HG02981 (cell line): ENCODE data around the gene TSPOAP1.
A peak's percentile ranks its signal among the peaks of the same experiment; 100 is the strongest.

Experiments
- ATAC-seq: cut with Tn5 transposase; IDR thresholded peaks from one replicate; pipeline ENCODE4 v1.9.1; 2021; ENCODE audit warnings: mild to moderate bottlenecking, moderate library complexity; ENCODE audit not compliant: unreplicated experiment

The TSPOAP1 gene

DNA sequence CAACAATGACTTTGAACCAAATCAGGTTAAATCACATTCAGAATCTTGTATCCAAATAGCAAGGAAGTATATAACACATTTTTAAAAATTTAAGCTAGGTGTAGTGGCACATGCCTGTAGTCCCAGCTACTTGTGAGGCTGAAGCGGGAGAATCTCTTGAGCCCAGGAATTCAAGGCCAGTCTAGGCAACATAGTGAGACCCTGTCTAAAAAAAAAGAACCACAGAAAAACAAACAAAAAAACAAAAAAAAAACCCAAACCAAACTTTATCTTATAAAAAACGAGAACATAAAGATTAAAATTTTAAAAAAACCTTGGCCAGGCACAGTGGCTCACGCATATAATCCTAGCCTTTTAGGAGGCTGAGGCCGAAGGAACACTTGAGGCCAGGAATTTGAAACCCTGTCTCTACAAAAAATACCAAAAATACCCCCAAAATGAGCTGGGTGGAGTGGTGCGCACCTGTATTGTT lies 11.8 kb upstream of the TSPOAP1 start:
- no peak for ATAC-seq

DNA sequence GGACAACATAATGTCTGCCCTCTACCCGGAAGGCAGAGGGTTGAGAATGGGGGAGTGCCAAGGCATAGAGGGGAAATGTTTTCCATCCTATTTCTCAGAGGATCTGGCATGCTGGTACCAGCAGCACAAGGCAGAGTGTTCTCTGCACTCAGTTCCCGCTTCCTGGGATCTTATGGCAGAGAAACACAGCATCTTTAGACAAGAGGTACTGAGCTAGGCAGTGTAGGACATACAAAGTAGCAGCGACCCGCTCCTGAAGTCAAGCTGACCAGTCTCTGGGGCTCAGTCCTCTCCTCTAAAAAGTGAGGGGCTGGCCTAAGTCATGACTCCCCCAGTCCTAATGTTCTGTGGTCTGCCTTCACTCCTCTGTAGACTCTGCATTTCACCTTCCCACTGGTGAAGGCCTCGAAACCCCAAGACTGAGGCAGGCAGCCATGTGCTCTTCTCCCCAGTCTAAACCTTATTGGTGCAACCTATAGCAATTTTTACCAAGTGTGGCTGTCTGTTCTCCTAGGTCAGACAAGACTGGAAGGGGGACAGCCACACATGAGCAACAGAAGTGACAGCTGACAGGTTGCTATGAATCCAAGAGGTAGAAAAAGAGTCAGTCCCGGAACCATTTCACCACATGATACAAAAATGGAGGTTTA lies 11.3 kb upstream of the TSPOAP1 start:
- no peak for ATAC-seq

DNA sequence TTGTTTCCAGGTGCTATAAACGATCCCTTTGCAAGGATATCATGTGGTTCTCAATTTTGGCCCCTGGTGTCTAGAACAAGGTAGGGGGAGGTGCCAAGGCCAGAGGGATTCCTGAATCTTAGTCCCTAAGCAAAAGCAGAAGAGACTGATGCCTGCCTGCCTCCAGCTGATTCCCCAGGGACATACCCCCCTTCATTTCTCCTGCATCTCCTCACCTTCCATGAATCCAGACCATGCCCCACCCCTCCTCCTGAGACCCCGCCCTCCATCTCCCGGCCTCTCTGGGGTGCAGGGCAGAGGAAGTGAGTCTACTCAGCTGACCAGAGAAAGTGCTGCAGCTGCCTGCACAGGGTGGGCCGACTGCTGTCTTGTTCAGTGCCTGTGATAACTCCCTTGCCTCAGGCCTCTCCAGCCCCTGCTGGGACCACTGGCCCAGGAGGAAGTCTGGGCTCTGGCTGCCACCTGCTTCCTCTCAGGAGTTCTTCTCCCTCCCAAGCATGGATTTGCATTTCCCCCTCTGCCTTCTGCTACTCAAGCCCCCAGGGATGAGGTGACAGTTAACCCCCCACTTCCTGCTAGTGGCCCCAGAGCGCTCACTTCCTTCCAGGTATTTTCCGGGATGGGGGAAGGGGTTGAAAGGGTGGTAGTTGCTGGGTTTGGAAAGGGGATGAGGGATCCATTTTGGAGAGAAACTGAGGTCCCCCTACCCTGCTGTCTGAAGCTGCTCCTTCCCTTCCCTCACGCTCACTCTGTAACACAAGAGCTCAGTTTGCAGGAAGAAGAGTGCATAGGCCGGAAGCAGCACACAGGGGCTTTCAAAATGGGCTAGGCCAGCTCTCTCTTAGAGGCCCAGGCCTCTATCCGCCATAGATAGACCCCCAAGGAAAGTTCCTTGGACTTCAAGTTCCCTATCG lies 10.5 kb upstream of the TSPOAP1 start:
- no peak for ATAC-seq

DNA sequence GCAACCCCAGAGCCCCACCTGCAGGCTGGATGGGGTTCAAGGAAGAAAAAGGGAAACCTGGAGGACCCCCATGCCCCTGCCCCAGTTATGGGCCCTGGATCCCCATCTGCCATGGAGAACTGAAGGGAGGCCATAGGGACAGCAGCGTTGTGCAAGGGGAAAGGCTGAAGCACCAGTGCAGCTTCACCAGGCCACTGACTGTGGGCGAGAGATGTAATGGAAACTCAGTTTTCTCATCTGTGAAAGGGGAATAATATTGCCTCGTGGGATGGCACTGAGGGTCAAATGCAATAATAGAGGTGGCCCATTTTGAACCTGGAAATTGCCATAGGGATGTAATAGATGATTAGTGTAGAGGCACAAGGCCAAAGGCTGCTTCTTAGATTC lies 9.9 kb upstream of the TSPOAP1 start:
- no peak for ATAC-seq

DNA sequence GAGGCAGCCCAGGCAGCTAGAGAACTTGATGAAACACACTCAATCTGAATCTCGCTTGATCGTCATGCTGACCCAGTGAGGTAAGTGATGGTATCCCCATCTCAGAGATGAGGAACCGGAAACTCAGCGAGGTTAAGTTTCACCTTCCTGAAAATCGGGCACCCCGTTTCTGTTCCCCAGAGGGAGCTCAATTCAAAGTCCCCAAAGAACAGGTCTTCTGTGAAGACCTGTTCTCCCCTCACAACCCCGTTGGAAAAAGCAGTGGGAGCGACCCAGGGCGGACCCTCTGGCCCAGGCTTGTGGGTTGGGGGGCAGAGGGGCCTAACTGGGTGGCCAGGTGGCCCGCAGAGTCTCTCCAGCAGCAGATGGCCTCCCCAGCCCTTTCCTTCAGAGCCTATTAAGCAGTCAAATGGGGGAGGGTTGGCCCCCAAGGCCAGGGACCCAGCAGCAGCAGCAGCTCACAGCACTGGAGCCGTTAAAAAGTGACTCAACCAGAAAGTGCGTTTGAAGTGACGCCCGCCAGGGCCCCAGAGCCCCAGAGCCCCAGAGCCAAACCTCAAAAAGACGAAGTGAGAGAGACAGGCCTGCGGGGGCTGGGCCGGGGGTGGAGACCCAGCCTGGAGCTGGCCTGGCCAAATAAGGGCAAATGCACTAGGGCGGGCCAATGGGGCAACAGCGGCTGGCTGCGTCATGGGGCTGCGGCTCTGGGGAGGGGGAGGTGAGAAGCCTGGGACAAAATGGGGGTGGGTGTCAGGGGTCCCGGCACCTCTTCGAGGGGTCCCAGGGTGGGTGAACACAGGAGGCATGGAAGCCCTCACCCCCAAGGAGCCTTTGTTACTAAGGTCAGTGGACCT lies 9.2 kb upstream of the TSPOAP1 start:
- peak; percentile 59 for ATAC-seq

DNA sequence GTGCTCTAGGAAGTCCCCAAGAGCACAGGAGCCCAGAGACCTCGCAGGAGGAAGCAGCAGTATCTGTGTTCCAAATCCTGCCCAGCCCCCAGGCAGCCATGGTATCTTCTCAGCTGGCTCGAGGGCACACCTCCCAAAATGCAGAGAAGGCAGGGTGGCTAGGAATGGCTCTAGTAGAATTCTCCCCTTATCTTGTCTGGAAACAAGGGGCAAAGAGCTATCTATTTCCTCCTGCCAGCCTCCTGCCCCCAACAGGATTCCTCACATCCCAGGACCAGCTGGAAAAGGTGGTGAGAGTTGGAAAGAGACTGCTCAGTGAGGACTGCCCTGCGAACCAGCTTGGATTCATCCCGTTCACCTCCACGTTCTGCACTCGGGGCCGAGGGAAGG lies 8.6 kb upstream of the TSPOAP1 start:
- no peak for ATAC-seq

DNA sequence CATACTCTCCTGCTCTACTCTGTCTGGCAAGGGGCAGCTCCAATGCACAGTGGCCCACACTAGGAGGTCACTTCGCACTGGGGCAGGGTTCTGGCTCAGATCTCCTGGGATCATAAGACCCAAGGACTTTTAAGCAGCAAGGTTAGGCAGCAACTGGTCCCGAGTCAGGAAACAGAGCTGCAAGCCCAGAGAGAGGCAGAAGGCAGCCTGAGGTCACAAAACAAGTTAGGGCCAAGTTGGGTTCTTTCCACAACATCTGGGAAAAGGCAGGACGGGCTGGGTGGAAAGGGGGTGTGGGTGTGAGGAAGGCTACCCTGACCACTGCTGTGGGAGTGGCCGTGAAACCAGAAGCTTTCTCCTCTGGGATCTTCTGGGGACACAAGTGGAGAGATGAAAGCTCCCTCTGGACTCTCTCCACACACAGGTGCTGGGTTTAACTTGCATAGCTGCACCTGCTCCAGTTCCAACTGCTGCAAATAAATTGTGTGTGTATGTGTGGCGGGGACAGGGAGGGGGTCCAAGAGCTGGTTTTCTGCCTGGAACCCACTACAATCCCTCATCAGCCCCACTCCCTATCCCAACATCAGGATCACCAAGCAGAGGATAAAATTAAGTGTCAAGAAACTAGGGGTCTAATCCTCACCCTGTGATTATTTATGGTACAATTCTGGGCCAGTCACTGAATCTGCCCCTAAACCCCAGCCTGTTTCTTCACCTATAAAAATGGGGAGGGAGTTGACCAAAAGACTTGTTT lies 8.0 kb upstream of the TSPOAP1 start:
- no peak for ATAC-seq

DNA sequence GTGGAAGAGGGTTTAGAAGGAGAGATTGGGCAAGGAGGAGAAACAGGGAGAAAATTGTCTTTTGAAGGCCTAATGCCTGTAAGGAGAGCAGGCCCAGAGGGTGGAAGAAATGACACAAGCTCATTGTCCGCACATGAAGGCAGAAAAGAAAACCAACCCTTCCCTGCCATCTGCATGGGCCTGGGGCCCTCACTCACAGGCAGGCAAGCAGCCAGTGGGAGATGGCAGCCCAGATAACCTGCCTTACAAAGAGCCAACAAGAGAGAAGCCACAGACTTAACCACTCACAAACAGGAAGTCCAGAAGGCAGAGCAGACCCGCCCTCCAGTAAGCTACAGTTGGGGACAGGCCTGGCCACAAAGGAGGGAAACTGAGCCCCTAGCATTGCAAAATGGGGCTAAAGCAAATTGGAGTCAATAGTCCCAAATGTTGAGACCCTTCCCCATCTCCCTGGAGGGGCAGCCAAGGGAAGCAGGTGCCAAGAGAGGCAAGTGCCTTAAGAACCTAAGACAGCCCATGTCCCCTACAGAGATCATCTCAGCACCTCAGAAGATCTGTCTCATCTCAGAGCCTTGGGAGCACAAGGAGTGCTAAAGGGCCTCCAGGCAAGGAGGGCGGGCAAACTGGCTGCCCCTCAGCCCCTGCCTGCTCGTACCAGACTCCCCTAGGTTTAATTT lies 7.3 kb upstream of the TSPOAP1 start:
- no peak for ATAC-seq

DNA sequence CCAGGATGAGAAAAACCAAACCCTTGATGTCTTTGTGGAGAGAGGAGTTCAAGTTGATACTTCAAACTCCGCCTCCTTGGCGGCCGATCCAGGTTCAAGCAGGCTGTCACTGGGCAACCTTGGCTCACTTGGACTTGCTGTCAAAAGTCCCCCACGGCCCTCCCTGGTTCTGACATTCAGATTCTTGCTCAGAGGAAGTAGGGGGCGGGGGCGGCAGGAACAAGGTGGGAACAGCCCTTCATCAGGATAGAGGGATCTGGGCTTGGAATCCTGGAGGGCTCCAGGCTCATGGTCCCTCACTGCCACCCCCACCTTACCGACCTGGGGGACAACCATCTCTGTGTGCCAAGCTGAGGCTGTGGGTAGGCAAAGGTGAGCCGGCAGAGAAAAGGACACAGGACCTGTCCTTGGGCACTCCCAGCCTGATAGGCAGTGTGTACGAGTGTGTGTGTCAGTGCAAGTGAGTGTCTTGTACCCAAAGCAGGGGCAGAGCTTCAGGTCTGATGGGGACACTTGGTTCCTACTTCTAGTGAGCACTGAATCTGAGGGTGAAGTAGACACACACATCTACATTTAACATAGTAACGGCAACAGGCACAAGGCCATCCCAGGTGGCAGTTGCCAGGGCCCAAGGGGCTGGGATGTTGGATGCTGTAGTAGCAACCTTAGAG lies 6.6 kb upstream of the TSPOAP1 start:
- no peak for ATAC-seq

DNA sequence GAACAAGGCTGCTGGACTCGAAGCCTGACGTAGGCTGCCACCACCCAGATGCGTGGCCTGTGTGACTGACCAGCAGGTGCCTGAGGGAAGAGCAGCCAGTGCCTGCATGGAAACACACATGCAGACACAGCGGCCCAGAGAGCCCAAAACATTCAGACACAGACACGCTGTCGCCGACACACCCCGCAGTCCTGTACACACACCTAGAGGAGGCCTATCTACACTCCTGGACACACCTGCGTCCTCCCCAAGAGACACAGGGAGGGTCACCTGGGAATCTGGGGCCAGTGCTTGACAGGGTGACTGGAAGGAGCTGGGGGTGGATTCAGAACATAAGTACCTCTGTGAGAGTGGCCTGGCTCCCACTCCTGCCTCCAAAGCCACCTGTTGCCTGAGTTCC lies 6.1 kb upstream of the TSPOAP1 start:
- no peak for ATAC-seq

DNA sequence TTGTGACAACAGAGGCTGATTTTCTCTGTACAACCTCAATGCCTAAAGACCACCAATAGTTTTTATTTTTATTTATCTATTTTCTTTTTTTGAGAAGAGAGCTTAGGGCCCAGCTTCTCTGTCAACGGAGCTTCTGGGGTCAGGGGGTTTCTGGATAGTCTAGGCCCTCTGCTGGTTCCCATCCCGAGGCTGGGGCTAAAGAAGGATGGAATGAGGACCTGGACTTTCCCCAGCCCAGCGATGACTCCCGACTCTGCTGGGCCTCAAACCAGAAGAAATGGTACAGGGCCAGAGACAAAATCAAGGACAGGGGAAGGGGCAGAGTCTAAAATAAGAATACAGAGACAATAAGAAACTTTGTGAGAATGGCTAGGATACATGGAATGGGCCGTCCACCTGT lies 5.7 kb upstream of the TSPOAP1 start:
- ATAC-seq: no peak

DNA sequence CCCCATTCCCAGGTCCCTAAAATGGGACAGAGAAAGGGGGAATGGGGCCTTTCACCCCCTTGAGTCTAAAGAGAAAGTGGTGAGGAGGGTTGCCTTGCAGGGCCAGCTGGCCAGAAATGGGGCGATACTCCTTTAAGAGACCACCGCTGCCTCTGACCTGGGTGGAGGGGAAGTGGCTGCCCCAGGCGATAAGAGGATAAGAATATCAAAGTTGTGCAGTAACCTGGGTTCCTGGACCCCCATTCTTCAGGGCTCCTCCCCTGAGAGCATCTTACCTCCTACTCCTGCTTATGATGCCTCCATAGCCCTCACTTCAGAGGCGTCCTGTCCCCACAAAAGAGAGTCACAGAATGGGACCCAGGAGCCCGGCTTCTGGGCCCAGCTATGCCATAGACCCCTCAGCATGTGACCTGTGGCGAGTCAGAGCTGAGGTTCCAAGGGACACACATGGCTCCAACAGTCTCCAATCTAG lies 5.2 kb upstream of the TSPOAP1 start:
- no peak for ATAC-seq

DNA sequence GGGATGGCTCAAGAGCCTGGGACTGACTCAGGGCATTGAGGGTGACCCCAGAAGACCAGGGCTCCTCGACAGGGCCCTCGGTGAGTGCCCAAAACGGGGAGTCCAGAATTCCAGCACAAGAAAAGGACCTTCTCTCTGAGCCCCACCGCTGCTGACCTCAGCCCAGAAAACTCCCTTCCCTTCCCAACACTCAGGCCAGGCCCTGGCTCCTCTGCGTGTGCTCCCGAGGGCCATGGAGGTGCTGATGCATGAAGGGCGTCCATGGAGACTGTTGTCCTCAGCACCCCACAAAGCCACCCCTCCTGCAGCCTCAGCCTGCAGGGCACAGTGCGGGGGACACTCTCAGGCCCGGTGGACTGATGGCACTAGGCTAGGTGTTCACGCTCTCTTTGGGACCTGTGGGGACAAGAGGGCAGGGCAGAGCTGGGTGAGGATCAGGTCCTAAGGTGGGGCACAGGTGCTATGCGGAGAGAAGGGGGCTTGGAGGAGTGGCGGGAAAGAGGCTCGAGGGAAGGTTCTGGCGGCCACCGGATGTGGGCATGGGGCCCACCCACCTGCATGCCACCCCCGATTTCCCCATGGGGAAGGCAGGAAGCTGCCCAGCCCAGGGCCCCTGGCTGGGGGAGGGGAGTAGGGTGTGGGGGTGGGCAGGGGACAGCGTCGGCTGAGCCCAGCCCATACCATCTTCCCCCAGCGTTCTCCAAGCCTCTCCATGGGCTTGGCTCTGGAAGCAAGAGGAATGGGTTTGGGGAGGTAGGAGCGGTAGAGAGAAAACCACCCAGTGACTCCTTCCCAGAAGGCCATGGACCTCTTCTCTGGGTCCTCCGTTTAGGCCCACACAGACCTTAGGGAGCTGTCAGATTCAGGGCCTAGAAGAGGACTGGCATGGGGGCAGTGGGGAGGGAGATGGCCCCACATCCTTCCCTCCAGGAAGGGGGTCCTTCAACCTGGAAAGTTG lies 4.5 kb upstream of the TSPOAP1 start:
- ATAC-seq: no peak

DNA sequence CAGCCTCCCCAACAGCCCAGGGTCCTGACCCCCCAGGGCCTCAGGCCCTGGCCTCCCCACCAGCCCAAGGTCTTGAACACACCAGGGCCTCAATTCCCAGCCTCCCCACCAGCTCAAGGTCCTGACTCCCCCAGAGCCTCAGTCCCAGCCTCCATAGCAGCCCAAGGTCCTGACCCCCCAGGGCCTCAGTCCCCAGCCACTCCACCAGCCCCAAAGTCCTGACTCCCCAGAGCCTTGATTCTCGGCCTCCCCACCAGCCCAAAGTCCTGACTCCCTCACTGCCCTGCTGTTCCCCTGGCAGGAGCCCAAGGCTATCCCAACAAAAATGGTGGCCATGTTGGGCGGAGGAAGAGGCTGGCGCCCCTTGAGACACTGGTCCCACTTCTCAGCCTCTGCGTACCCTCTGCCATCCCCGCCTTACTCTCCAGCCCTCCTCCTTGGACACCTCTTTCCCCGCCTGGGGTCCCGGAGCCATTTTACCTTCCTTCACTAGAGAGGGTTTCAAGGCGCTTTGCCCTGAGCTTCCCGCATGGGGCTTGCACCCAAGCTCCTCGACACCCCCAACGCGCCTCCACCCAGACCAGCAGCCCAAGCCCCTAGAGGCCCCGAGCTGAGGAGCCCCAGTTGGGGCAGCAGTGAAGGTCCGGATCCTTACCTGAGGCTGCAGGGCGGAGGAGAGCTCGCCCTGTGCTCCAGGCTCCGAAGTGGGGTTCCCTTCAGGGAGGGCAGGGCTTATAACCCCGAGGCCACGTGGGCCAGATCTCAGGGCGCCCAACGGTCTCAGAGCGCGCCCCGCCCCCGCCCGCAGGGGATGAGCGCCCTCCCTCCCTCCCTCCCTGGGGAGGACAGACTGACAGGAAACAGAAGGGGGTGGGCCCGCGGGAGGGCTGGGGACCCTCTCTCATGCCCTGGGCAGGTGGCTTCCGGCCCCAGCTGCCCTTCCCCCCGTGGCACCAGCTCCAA lies 3.5 kb upstream of the TSPOAP1 start:
- no peak for ATAC-seq

DNA sequence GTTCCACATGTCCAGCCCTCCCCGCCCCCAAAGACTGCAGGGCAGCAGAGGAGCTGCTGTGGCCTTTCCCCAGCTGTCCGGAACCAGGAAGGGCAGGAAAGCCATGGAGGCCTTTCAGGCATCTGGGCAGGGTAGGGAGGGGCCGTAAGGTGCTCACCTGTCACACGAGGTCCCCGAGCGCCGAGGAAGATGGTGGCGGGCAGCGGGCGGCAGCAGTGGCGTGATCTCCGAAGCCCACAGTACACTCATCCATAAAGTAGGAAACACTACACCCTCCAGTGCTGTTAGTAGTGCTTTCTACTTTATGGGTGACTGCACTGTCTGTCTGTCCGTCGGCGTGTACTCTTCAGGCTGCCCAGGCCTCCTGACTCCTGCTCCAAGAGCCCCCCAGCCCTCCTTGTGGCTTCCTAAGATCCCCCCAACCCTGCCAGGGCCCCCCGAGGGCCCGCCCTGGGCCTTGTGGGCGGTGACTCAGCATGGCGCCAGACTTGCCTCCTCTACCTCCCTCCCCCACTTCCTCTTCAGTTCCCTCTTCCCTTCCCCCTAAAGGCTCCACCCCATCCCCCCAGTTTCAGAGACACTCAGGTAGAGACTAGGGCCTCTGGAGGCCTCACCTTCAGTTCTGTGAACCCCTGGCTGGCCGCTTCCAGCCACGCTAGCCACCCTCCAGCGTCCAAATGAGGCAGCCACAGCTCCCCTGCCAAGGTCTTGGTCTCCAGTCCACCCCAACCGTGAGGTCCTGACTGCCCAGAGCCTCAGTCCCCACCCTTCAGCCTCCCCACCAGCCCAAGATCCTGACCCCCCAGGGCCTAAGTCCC lies 2.6 kb upstream of the TSPOAP1 start:
- no peak for ATAC-seq

DNA sequence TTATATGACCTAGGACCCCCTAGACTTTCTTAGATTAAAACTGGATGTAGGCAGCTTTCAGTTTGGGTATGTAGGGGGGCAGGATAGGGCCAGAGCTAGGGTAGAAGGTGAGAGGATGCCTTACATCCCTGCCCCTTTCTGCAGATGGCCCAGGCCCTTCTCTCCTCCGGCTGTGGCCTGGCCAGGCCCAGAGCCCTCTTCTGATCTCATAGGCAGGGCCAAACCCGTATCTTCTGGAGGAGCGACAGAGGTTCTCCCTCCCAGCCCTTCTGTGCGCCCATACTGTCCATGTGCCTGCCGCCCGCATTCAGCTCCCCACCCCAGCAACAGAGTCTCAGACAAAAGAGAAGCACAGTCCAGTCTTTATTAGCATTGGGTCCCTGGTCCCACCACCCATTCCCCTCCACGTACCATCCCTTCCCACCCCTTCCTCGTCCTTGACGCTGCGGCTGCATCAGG lies 2.0 kb upstream of the TSPOAP1 start:
- ATAC-seq: no peak
